IMR-90 (cell line): ENCODE results near the gene MRM2. TPM values are rescaled to one million over a fixed set of nuclear protein-coding genes. Genes with fewer than 3 reads are reported as not detected.

Experiments used
- ATAC-seq: fragments of 200-7000 bp; cut with Tn5 transposase; 2 replicates; pipeline ENCODE4 v1.9.1; 2020; ENCODE audit warnings: low read depth, mild to moderate bottlenecking, moderate library complexity
- BruUV-seq: library from RNA; stranded (reverse); fragments of 400-500 nt; replicated peaks from 2 replicates; lab custom pipeline; 2021; lab: Mats Ljungman, UMichigan
- CTCF ChIA-PET: fragments of 300-600 bp; formaldehyde crosslinking; extraction: SDS; loops from one replicate; lab custom pipeline; 2021; ENCODE audit warnings: antibody characterized with exemption; lab: Yijun Ruan, JAX
- POLR2A ChIA-PET: fragments of 300-600 bp; sonication (Branson Sonifier 250); formaldehyde crosslinking; loops from one replicate; lab custom pipeline; 2022; ENCODE audit warnings: antibody characterized with exemption; ENCODE audit not compliant: unreplicated experiment; lab: Charles Lee
- DNase-seq: peaks from one replicate; pipeline ENCODE4 v3.0.0; 2013
- H2AFZ ChIP-seq: replicated peaks from 2 replicates; pipeline ENCODE3; 2013; ENCODE audit warnings: low read length, mild to moderate bottlenecking; ENCODE audit not compliant: poor library complexity
- H2AK5ac ChIP-seq: 2 replicates; pipeline ENCODE4 v1.6.1; 2013; ENCODE audit warnings: low read depth, low read length, inconsistent platforms
- H2AK9ac ChIP-seq: replicated peaks from 2 replicates; pipeline ENCODE3; 2013; ENCODE audit warnings: mild to moderate bottlenecking, low read depth, low read length, moderate library complexity; ENCODE audit not compliant: poor library complexity
- H2BK120ac ChIP-seq: 2 replicates; pipeline ENCODE4 v1.6.1; 2013; ENCODE audit warnings: low read depth, low read length, inconsistent platforms
- H2BK15ac ChIP-seq: 3 replicates; pipeline ENCODE4 v1.6.1; 2013; ENCODE audit warnings: low read depth, low read length, inconsistent platforms
- H2BK20ac ChIP-seq: 2 replicates; pipeline ENCODE4 v1.6.1; 2013; ENCODE audit warnings: low read depth, mild to moderate bottlenecking, inconsistent platforms, low read length, moderate library complexity
- H2BK5ac ChIP-seq: 2 replicates; pipeline ENCODE4 v1.6.1; 2013; ENCODE audit warnings: mild to moderate bottlenecking, low read depth, low read length, inconsistent platforms; ENCODE audit not compliant: poor library complexity, severe bottlenecking
- H3K14ac ChIP-seq: replicated peaks from 2 replicates; pipeline ENCODE4 v1.6.1; 2013; ENCODE audit warnings: low read depth, low read length, inconsistent platforms
- H3K18ac ChIP-seq: 2 replicates; pipeline ENCODE4 v1.6.1; 2013; ENCODE audit warnings: low read depth, low read length, control low read depth
- H3K23ac ChIP-seq: 2 replicates; pipeline ENCODE4 v1.6.1; 2013; ENCODE audit warnings: low read depth, low read length, inconsistent platforms
- H3K27ac ChIP-seq: 2 replicates; pipeline ENCODE4 v1.5.1; 2013; ENCODE audit warnings: mild to moderate bottlenecking, control low read depth, low read length; ENCODE audit not compliant: insufficient read depth
- H3K27me3 ChIP-seq: 2 replicates; pipeline ENCODE4 v1.6.1; 2013; ENCODE audit warnings: low read length; ENCODE audit not compliant: control insufficient read depth, insufficient read depth
- H3K36me3 ChIP-seq: 2 replicates; pipeline ENCODE4 v1.6.1; 2013; ENCODE audit warnings: low read length, mixed read lengths; ENCODE audit not compliant: control insufficient read depth, insufficient read depth
- H3K4ac ChIP-seq: 2 replicates; pipeline ENCODE4 v1.6.1; 2013; ENCODE audit warnings: low read depth, low read length, inconsistent platforms
- H3K4me1 ChIP-seq: 2 replicates; pipeline ENCODE4 v1.6.1; 2013; ENCODE audit warnings: low read length, mixed read lengths; ENCODE audit not compliant: control insufficient read depth, insufficient read depth
- H3K4me2 ChIP-seq: 2 replicates; pipeline ENCODE4 v1.6.1; 2013; ENCODE audit warnings: low read depth, mild to moderate bottlenecking, control low read depth, low read length, moderate library complexity
- H3K4me3 ChIP-seq: 2 replicates; pipeline ENCODE4 v1.5.1; 2013; ENCODE audit warnings: low read depth, mild to moderate bottlenecking, control low read depth, low read length, moderate library complexity; ENCODE audit not compliant: insufficient read depth
- H3K56ac ChIP-seq: 2 replicates; pipeline ENCODE4 v1.6.1; 2013; ENCODE audit warnings: low read length, inconsistent platforms; ENCODE audit not compliant: insufficient read depth; ENCODE audit errors: extremely low read depth
- H3K79me1 ChIP-seq, 2 experiments: 2 replicates each; pipeline ENCODE4 v1.6.1; 2013; ENCODE audit warnings: low read length in 2 of 2, inconsistent platforms in 1 of 2, low read depth in 1 of 2
- H3K9ac ChIP-seq: 2 replicates; pipeline ENCODE4 v1.6.1; 2013; ENCODE audit warnings: low read depth, low read length, control low read depth
- H3K9me1 ChIP-seq: 2 replicates; pipeline ENCODE4 v1.6.1; 2013; ENCODE audit warnings: low read length, inconsistent platforms; ENCODE audit not compliant: insufficient read depth
- H3K9me3 ChIP-seq: 2 replicates; pipeline ENCODE4 v1.6.1; 2013; ENCODE audit warnings: low read length; ENCODE audit not compliant: control insufficient read depth, insufficient read depth
- H4K20me1 ChIP-seq: 2 replicates; pipeline ENCODE4 v1.6.1; 2013; ENCODE audit warnings: low read length, inconsistent platforms; ENCODE audit not compliant: insufficient read depth
- H4K5ac ChIP-seq: 2 replicates; pipeline ENCODE4 v1.6.1; 2013; ENCODE audit warnings: mild to moderate bottlenecking, low read depth, low read length, control low read depth
- H4K8ac ChIP-seq, 2 experiments: 2 replicates each; pipeline ENCODE4 v1.6.1; 2013; ENCODE audit warnings: low read depth in 2 of 2, low read length in 2 of 2, control low read depth in 1 of 2, inconsistent platforms in 1 of 2
- H4K91ac ChIP-seq: 2 replicates; pipeline ENCODE4 v1.6.1; 2013; ENCODE audit warnings: low read depth, low read length, inconsistent platforms; ENCODE audit not compliant: insufficient read depth
- CHD1 ChIP-seq: IDR thresholded peaks from 2 replicates; pipeline ENCODE4 v1.6.1; 2012; ENCODE audit warnings: low read depth, low read length, improper control_type of control experiment
- ELK1 ChIP-seq: fragments of 150-350 bp; IDR thresholded peaks from 2 replicates; pipeline ENCODE4 v1.6.1; 2016; ENCODE audit warnings: low read depth, mild to moderate bottlenecking, low read length, moderate library complexity, borderline replicate concordance
- FOS ChIP-seq: fragments of 150-350 bp; IDR thresholded peaks from 2 replicates; pipeline ENCODE4 v1.6.1; 2016; ENCODE audit warnings: low read depth, low read length
- MAFK ChIP-seq: IDR thresholded peaks from 2 replicates; pipeline ENCODE4 v1.6.1; 2012; ENCODE audit warnings: low read depth, low read length, improper control_type of control experiment
- MXI1 ChIP-seq: IDR thresholded peaks from 2 replicates; pipeline ENCODE4 v1.6.1; 2012; ENCODE audit warnings: low read depth, mild to moderate bottlenecking, low read length, moderate library complexity, borderline replicate concordance
- NFE2L2 ChIP-seq: fragments of 150-350 bp; IDR thresholded peaks from 2 replicates; pipeline ENCODE4 v1.6.1; 2016; ENCODE audit warnings: low read depth, mild to moderate bottlenecking, low read length
- RCOR1 ChIP-seq: IDR thresholded peaks from 2 replicates; pipeline ENCODE4 v1.6.1; 2012; ENCODE audit warnings: mild to moderate bottlenecking, low read length, improper control_type of control experiment; ENCODE audit not compliant: insufficient replicate concordance
- RFX5 ChIP-seq: IDR thresholded peaks from 2 replicates; pipeline ENCODE4 v1.8.0; 2012; ENCODE audit warnings: low read depth, mild to moderate bottlenecking, low read length, moderate library complexity
- WGBS, 2 experiments: methylation state at CpG; one replicate each; pipeline versions ENCODE4 v1.1.5 to v1.1.7; 2013; ENCODE audit warnings: missing lambda C conversion rate in 2 of 2; ENCODE audit not compliant: insufficient read length in 1 of 2; ENCODE audit errors: extremely low coverage in 2 of 2; 5-methylcytosine and 5-hydroxymethylcytosine counted together
- dilution Hi-C: fragments of 300-500 bp; cut with HindIII; formaldehyde crosslinking; loops from one replicate; pipeline ENCODE4 v1.14.3; 2018; ENCODE audit warnings: low sequenced_read_pairs; ENCODE audit not compliant: unreplicated experiment
- in situ Hi-C: fragments of 300-500 bp; cut with MboI; formaldehyde crosslinking; loops from 3 replicates; pipeline ENCODE4 v1.14.3; 2019; ENCODE audit warnings: low sequenced_read_pairs, inconsistent platforms, mixed read lengths
- intact Hi-C: fragments of 100-400 bp; cut with micrococcal nuclease; formaldehyde crosslinking; loops from 2 replicates; pipeline ENCODE4 v1.10.0; 2022
- polyA plus RNA-seq, 3 experiments: library from polyadenylated mRNA; depleted of rRNA; stranded (reverse); fragments of >200 nt; gene quantifications; 2 replicates each; pipeline ENCODE4 v1.2.3, GENCODE V29; 2012; ENCODE audit warnings: low replicate concordance in 1 of 3
- total RNA-seq: library from RNA; depleted of rRNA; stranded (reverse); fragments of >200 nt; gene quantifications from 2 replicates; pipeline ENCODE4 v1.2.3, GENCODE V29; 2012

Gene MRM2
- total and polyA plus RNA-seq, 2 of the 4 experiments (the other 2 are of a cell fraction), result 19.1 to 23.8 TPM

GRCh38 chr7:2242541-2243429, 780 bp upstream of the MRM2 start:
- Histone ChIP-seq H2AFZ (peak overlapping the region; percentile 95), H2AK5ac (peak overlapping the region; percentile 69), H3K79me1 (peaks cover 30 to 55% of the 10 kb centered on the region in 2 experiments), H2BK15ac (no peak overlapping the region), H2BK20ac (no peak overlapping the region), H3K23ac (peak overlapping the region; percentile 59; the same call in 1 of the 2 replicates), H3K9ac (peak overlapping the region; percentile 74), H3K9me3 (no peaks in the 10 kb centered on the region), H4K8ac (peak overlapping the region; percentile 57 to 82; a peak in 3 of 4 replicates), H4K91ac (peak overlapping the region; percentile 59), H3K27ac (peak overlapping the region; percentile 63; the same call in 1 of the 2 replicates), H3K4me1 (peaks cover 3% of the 10 kb centered on the region), H2BK120ac (no peak overlapping the region), H3K27me3 (no peaks in the 10 kb centered on the region), H4K20me1 (peaks cover 7% of the 10 kb centered on the region; the same call in 1 of the 2 replicates), H3K4ac (peak overlapping the region; percentile 77), H3K4me3 (peak overlapping the region; percentile 98), H3K4me2 (peak overlapping the region; percentile 93), H3K18ac (no peak overlapping the region), H3K56ac (peak overlapping the region; percentile 21), H2BK5ac (no peak overlapping the region), H3K36me3 (peaks cover 13% of the 10 kb centered on the region), H2AK9ac (peak overlapping the region; percentile 51), H3K14ac (peak overlapping the region; percentile 66), H3K9me1 (peaks cover 16% of the 10 kb centered on the region), H4K5ac (0 out of 2 replicates have a peak overlapping the region, but pooled peaks have one; percentile 19)
- DNase-seq (peak; percentile 20), ATAC-seq (peak; percentile 30)
- no peak for TF ChIP-seq FOS
- no peak for TF ChIP-seq MXI1
- TF ChIP-seq CHD1, result no peak
- TF ChIP-seq MAFK, result no peak
- TF ChIP-seq ELK1, result no peak
- no peak for TF ChIP-seq NFE2L2
- TF ChIP-seq RFX5, result no peak
- TF ChIP-seq RCOR1, result no peak
- 12% methylated on average over 13 of the region's 21 CpGs; no CpG with 5 or more reads in 1 of the 2 experiments for WGBS, 2 experiments
- ChIA-PET CTCF (interaction anchor here (2.4 kb wide), 1 partner anchor 105 kb away, joined by 7 read pairs; no protein-coding TSS in a partner anchor), POLR2A (no interaction called here)
- in situ Hi-C loops, result no loop called here
- BruUV-seq, result no TSS peak
- intact Hi-C loops, result loop anchor here (1.0 kb wide), 1 partner anchor 106 kb away; no protein-coding TSS in a partner anchor
- dilution Hi-C loops, result no loop called here
